ENCODE measurements around the gene OMP. TPM values are rescaled to one million over a fixed set of nuclear protein-coding genes. Genes with fewer than 3 reads are reported as not detected.

Gene OMP, protein sequence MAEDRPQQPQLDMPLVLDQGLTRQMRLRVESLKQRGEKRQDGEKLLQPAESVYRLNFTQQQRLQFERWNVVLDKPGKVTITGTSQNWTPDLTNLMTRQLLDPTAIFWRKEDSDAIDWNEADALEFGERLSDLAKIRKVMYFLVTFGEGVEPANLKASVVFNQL
- total RNA-seq: not detected in 2 replicates
- not detected in 2 replicates for polyA plus RNA-seq

DNA sequence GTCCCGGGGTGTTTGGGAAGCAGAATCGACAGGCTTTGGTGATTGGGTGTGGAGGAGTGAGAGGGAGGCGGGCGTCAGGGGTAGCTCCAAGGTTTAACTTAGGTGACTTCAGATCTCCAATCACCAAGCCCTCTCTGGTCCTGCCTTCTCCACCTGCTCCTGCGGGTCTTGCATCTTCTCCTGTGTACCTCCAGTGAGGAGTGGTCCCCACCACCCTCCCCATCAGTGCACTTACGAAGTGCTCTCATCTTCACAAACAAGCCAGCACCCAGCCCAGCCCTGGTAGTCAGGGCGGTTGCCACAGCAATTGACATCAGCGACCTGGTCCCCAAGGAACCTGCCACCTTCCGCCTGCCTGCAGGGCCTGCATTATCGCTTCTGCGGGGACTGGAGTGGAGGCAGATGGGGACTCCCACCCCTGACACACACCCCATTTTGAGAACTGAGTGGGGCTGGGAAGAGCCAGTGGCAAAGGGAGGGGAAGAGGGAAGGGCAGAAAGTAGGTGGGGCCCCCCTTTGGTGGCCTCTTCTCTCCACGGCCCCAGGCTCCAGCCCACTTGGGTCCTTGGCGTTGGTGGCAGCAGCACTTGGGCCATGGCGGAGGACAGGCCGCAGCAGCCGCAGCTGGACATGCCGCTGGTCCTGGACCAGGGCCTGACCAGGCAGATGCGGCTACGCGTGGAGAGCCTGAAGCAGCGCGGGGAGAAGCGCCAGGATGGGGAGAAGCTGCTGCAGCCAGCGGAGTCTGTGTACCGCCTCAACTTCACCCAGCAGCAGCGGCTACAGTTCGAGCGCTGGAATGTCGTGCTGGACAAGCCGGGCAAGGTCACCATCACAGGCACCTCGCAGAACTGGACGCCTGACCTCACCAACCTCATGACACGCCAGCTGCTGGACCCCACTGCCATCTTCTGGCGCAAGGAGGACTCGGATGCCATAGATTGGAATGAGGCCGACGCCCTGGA is at the start of gene OMP:
TSS of gene OMP (plus strand) at position 595 of the 965 bp plus-strand sequence. CDS start at position 595, 0 bp downstream.
- TF ChIP-seq, protein P1, sequence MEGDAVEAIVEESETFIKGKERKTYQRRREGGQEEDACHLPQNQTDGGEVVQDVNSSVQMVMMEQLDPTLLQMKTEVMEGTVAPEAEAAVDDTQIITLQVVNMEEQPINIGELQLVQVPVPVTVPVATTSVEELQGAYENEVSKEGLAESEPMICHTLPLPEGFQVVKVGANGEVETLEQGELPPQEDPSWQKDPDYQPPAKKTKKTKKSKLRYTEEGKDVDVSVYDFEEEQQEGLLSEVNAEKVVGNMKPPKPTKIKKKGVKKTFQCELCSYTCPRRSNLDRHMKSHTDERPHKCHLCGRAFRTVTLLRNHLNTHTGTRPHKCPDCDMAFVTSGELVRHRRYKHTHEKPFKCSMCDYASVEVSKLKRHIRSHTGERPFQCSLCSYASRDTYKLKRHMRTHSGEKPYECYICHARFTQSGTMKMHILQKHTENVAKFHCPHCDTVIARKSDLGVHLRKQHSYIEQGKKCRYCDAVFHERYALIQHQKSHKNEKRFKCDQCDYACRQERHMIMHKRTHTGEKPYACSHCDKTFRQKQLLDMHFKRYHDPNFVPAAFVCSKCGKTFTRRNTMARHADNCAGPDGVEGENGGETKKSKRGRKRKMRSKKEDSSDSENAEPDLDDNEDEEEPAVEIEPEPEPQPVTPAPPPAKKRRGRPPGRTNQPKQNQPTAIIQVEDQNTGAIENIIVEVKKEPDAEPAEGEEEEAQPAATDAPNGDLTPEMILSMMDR (IDR thresholded peaks at IDR 0.05; ENCODE audit: low read depth, low read length): no peak
- H3K4me3 ChIP-seq: no peak within 1 kb of the TSS
- no peak for DNase-seq (ENCODE audit: low read depth in 1 of 2, low spot score in 1 of 2)
- no peaks in the 10 kb centered on the region for H3K4me1 ChIP-seq (ENCODE audit: low read depth)
- H3K27me3 ChIP-seq: no peaks in the 10 kb centered on the region
- no peaks in the 10 kb centered on the region for H3K36me3 ChIP-seq
- no peak within 1 kb of the TSS for H3K27ac ChIP-seq
- no peaks in the 10 kb centered on the region for H3K9me3 ChIP-seq (ENCODE audit: low read depth)

DNA sequence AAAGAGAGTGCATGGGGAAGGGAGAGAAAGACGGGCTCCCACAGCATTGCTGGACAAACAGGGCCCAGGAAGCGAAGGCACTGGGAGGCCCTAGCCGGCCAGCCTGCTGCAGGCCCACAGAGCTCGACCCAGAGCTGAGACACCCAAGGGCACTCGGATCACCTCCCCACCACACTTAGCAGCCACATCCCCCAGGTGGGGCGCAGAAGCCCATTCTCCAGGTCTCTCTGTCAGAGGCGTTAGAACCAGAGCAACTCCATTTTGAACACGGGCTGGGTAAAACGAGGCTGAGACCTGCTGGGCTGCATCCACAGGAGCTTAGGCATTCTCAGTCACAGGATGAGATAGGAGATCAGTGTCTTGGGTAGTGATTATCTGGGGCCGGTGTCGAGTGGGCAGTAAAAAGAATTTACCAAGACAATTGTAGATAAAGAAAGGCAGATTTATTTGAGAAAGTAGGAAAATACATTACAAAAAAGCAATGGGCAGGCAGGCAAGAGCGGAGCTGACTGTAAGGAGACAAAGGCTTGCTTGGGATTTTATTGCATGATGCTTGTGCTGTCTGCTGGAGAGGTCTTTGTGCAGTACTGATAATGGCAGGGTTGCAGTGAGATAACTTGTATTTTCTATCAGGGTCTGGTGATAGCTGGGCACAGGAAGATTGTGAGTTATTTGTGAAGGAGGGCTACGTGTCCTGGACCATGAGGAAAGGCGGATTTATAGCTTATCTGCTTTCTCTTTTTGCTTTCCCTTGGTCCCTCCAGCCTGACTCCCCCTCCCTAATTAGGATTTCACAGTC is 49.2 kb upstream of the OMP start:
- Histone ChIP-seq H3K27ac (no peak overlapping the region), H3K36me3 (no peaks in the 10 kb centered on the region)

DNA sequence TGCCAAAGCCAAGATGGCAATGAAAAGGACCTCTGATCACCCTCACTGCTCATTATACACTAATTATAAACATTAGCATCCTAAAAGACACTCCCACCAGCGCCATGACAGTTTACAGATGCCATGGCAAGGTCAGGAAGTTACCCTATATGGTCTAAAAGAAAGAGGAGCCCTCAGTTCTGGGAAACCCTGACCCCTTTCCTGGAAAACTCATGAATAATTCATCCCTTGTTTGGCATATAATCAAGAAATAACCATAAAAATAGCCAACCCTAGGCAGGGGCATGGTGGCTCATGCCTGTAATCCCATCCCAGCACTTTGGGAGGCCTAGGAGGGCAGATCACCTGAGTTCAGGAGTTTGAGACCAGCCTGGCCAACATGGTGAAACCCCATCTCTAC is 48.6 kb upstream of the OMP start:
- Histone ChIP-seq H3K36me3 (no peaks in the 10 kb centered on the region), H3K4me3 (no peak overlapping the region), H3K9me3 (ENCODE audit: low read depth) (no peaks in the 10 kb centered on the region), H3K4me1 (ENCODE audit: low read depth) (no peaks in the 10 kb centered on the region), H3K27ac (no peak overlapping the region), H3K27me3 (no peaks in the 10 kb centered on the region)
- no peak for DNase-seq (ENCODE audit: low read depth in 1 of 2, low spot score in 1 of 2)
- TF ChIP-seq, protein P1 (IDR thresholded peaks at IDR 0.05; ENCODE audit: low read depth, low read length): no peak

More for the DNA sequence above, 49.2 kb upstream of the OMP start:
- Histone ChIP-seq H3K27me3 (no peaks in the 10 kb centered on the region), H3K4me3 (no peak overlapping the region), H3K4me1 (ENCODE audit: low read depth) (no peaks in the 10 kb centered on the region), H3K9me3 (ENCODE audit: low read depth) (no peaks in the 10 kb centered on the region)
- TF ChIP-seq, protein P1 (IDR thresholded peaks at IDR 0.05; ENCODE audit: low read depth, low read length): no peak
- no peak for DNase-seq (ENCODE audit: low read depth in 1 of 2, low spot score in 1 of 2)

DNA sequence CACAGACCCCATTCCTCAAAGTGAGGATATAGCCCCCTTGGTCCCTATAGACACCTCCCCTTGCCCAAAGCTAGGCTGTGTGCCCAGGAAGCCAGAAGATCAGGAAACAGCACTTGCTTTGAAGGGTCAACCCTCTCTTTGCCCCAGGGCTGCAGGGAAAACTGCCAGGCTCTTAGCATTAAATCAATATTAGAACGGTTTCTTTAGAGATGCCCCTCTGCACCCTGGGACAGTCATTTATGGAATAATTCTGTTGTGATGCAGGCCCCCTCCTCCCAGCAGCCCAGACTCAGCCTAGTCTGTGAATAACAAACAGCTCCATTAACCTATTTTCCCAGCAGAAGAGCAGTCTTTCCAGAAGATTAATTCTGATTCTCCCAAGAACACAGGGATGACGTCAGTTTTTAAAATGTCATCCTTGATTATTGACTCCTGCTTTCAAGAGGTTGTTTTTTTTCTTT is 47.5 kb upstream of the OMP start:
- no peaks in the 10 kb centered on the region for H3K9me3 ChIP-seq (ENCODE audit: low read depth)
- H3K27me3 ChIP-seq: no peaks in the 10 kb centered on the region
- H3K4me1 ChIP-seq (ENCODE audit: low read depth): no peaks in the 10 kb centered on the region
- TF ChIP-seq, protein P1 (IDR thresholded peaks at IDR 0.05; ENCODE audit: low read depth, low read length): no peak
- H3K36me3 ChIP-seq: no peaks in the 10 kb centered on the region
- DNase-seq (ENCODE audit: low read depth in 1 of 2, low spot score in 1 of 2): no peak
- H3K27ac ChIP-seq: no peak overlapping the region
- no peak overlapping the region for H3K4me3 ChIP-seq

DNA sequence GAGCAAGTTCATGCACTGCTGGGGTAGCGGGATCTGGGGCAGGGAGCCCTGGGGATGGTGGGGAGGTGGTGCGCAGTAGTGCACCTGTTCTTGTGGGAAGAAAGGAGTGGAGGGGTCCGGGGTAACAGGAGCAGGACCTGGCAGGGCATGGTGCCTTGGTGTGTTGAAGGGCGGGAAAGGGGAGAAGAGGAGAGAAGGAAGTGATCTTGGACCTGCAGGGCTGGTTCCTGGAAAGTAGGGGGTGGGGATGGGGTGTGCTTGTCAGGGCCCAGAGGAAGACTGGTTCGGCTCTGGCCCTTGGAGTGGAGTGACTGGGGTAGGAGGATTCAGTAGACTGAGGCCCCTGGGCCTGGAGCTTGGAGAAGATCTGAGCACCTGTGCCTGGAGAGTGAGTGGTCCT is 46.7 kb upstream of the OMP start:
- no peak overlapping the region for H3K4me3 ChIP-seq
- H3K9me3 ChIP-seq (ENCODE audit: low read depth): no peaks in the 10 kb centered on the region
- H3K27me3 ChIP-seq: no peaks in the 10 kb centered on the region
- DNase-seq (ENCODE audit: low read depth in 1 of 2, low spot score in 1 of 2): no peak
- no peak overlapping the region for H3K27ac ChIP-seq
- TF ChIP-seq, protein P1 (IDR thresholded peaks at IDR 0.05; ENCODE audit: low read depth, low read length): no peak
- H3K36me3 ChIP-seq: no peaks in the 10 kb centered on the region
- H3K4me1 ChIP-seq (ENCODE audit: low read depth): no peaks in the 10 kb centered on the region

All from cardiac muscle cell (in vitro differentiated cells and primary cell).